GM12872 (cell line): ENCODE measurements around the gene DNAJB13.

Experiments used
- CTCF ChIP-seq: IDR thresholded peaks from 3 replicates; pipeline ENCODE4 v1.5.1; 2011; ENCODE audit warnings: low read depth, mild to moderate bottlenecking, low read length, moderate library complexity; ENCODE audit not compliant: insufficient read depth

DNAJB13 gene

GRCh38 chr11:74004759-74005615 is 54.2 kb downstream of the DNAJB13 start:
- no peak for TF ChIP-seq CTCF

GRCh38 chr11:74005721-74006517 is 55.1 kb downstream of the DNAJB13 start:
- no peak for TF ChIP-seq CTCF

GRCh38 chr11:74006743-74007304 is 56.0 kb downstream of the DNAJB13 start:
- no peak for TF ChIP-seq CTCF

GRCh38 chr11:74007691-74008372 is 57.0 kb downstream of the DNAJB13 start:
- TF ChIP-seq CTCF = no peak

GRCh38 chr11:74008373-74009229 is 57.8 kb downstream of the DNAJB13 start, which contains the start of gene UCP3:
Gene UCP3, minus strand, starts transcription at chr11:74009085. Its CDS starts 2,043 bp downstream, at chr11:74007042.
- TF ChIP-seq CTCF = no peak

- TF ChIP-seq CTCF = no peak
Measured at GRCh38 chr11:74009230-74009547, 58.4 kb downstream of the DNAJB13 start.
